Measurements from ENCODE around the gene CELSR2.
A peak's percentile ranks its signal among the peaks of the same experiment; 100 is the strongest.

The CELSR2 gene

GRCh38 chr1:109307274-109308021 lies 58.1 kb downstream of the CELSR2 start:
- no peak for DNase-seq

GRCh38 chr1:109309347-109309746 lies 60.0 kb downstream of the CELSR2 start:
- no peak for DNase-seq

GRCh38 chr1:109312246-109312645 lies 62.9 kb downstream of the CELSR2 start:
- DNase-seq: no peak

- DNase-seq: peak; percentile 59 to 64
Measured at GRCh38 chr1:109312978-109313775, 63.8 kb downstream of the CELSR2 start.

- DNase-seq: no peak
Measured at GRCh38 chr1:109314795-109315194, 65.5 kb downstream of the CELSR2 start.

GRCh38 chr1:109315288-109315687 lies 65.9 kb downstream of the CELSR2 start:
- no peak for DNase-seq

- no peak for DNase-seq
Measured at GRCh38 chr1:109316506-109316905, 67.2 kb downstream of the CELSR2 start.

- DNase-seq: no peak
Measured at GRCh38 chr1:109319114-109319513, 69.8 kb downstream of the CELSR2 start.

- no peak for DNase-seq
Measured at GRCh38 chr1:109322974-109323373, 73.6 kb downstream of the CELSR2 start.
